Measurements from ENCODE around the gene MED20. TPM values are rescaled to one million over a fixed set of nuclear protein-coding genes. Genes with fewer than 3 reads are reported as not detected.

The MED20 gene
- total RNA-seq, 1 experiment from 2014 or later = 31.8 TPM

- no TSS peak for BruUV-seq (replicated peaks)
- TF ChIP-seq EZH2 (IDR thresholded peaks at IDR 0.05; ENCODE audit: borderline replicate concordance, low read depth, low read length, poor library complexity, severe bottlenecking) = no peak
- peak; percentile 39; the same call in 1 of the 2 replicates for TF ChIP-seq CTCF (conservative IDR thresholded peaks at IDR 0.05; ENCODE audit: low read depth, low read length)
- CTCF ChIA-PET = no interaction called here
These were observed 18.9 kb downstream of the MED20 start for GRCh38 chr6:41901882-41902519.

GRCh38 chr6:41900861-41901260 lies 20.1 kb downstream of the MED20 start:
- Histone ChIP-seq H3K9me3 (ENCODE audit: low read depth, low read length, poor library complexity, severe bottlenecking) (no peaks in the 10 kb centered on the region), H3K36me3 (ENCODE audit: insufficient read depth, low read length, poor library complexity, severe bottlenecking) (no peaks in the 10 kb centered on the region), H3K27me3 (replicated peaks; ENCODE audit: insufficient read depth, low read depth, low read length, poor library complexity) (no peaks in the 10 kb centered on the region), H3K27ac (ENCODE audit: low read depth, low read length, poor library complexity, severe bottlenecking) (no peak overlapping the region), H3K4me1 (ENCODE audit: insufficient read depth, low read length, poor library complexity, severe bottlenecking) (no peaks in the 10 kb centered on the region), H3K4me3 (ENCODE audit: low read depth, low read length, poor library complexity, severe bottlenecking) (no peak overlapping the region)
- BruUV-seq (replicated peaks) = no TSS peak
- intact Hi-C loops (cut with micrococcal nuclease; ENCODE audit: unreplicated experiment) = no loop called here
- POLR2A ChIA-PET (ENCODE audit: low non-redundant PET) = no interaction called here
- CTCF ChIA-PET = no interaction called here
- DNase-seq (ENCODE audit: low spot score) = no peak
- TF ChIP-seq EZH2 (IDR thresholded peaks at IDR 0.05; ENCODE audit: borderline replicate concordance, low read depth, low read length, poor library complexity, severe bottlenecking) (no peak), CTCF (conservative IDR thresholded peaks at IDR 0.05; ENCODE audit: low read depth, low read length) (no peak)

More at GRCh38 chr6:41901882-41902519, 18.9 kb downstream of the MED20 start:
- no peak overlapping the region for H3K27ac ChIP-seq (ENCODE audit: low read depth, low read length, poor library complexity, severe bottlenecking)
- POLR2A ChIA-PET (ENCODE audit: low non-redundant PET) = no interaction called here
- intact Hi-C loops (cut with micrococcal nuclease; ENCODE audit: unreplicated experiment) = no loop called here
- no peaks in the 10 kb centered on the region for H3K9me3 ChIP-seq (ENCODE audit: low read depth, low read length, poor library complexity, severe bottlenecking)
- no peaks in the 10 kb centered on the region for H3K4me1 ChIP-seq (ENCODE audit: insufficient read depth, low read length, poor library complexity, severe bottlenecking)
- H3K36me3 ChIP-seq (ENCODE audit: insufficient read depth, low read length, poor library complexity, severe bottlenecking) = no peaks in the 10 kb centered on the region
- H3K4me3 ChIP-seq (ENCODE audit: low read depth, low read length, poor library complexity, severe bottlenecking) = no peak overlapping the region
- H3K27me3 ChIP-seq (replicated peaks; ENCODE audit: insufficient read depth, low read depth, low read length, poor library complexity) = no peaks in the 10 kb centered on the region
- peak; percentile 11 for DNase-seq (ENCODE audit: low spot score)

GRCh38 chr6:41896281-41896680 lies 24.7 kb downstream of the MED20 start:
- Histone ChIP-seq H3K4me1 (ENCODE audit: insufficient read depth, low read length, poor library complexity, severe bottlenecking) (peaks cover 11% of the 10 kb centered on the region), H3K9me3 (ENCODE audit: low read depth, low read length, poor library complexity, severe bottlenecking) (no peaks in the 10 kb centered on the region), H3K27ac (ENCODE audit: low read depth, low read length, poor library complexity, severe bottlenecking) (peak overlapping the region; percentile 81), H3K36me3 (ENCODE audit: insufficient read depth, low read length, poor library complexity, severe bottlenecking) (no peaks in the 10 kb centered on the region), H3K27me3 (replicated peaks; ENCODE audit: insufficient read depth, low read depth, low read length, poor library complexity) (no peaks in the 10 kb centered on the region), H3K4me3 (ENCODE audit: low read depth, low read length, poor library complexity, severe bottlenecking) (peak overlapping the region; percentile 77)
- no peak for DNase-seq (ENCODE audit: low spot score)
- intact Hi-C loops (cut with micrococcal nuclease; ENCODE audit: unreplicated experiment) = no loop called here
- BruUV-seq (replicated peaks) = no TSS peak
- TF ChIP-seq CTCF (conservative IDR thresholded peaks at IDR 0.05; ENCODE audit: low read depth, low read length) (no peak), EZH2 (IDR thresholded peaks at IDR 0.05; ENCODE audit: borderline replicate concordance, low read depth, low read length, poor library complexity, severe bottlenecking) (no peak)
- ChIA-PET CTCF (interaction anchor here (1.8 kb wide), 1 partner anchor 25 kb away, joined by 13 read pairs; the partner anchor contains the start of genes BYSL and MED20), POLR2A (ENCODE audit: low non-redundant PET) (interaction anchor here (0.6 kb wide), 1 partner anchor 154 kb away, joined by 10 read pairs; no protein-coding TSS in a partner anchor)

Data from A673 (cell line).